ENCODE results near the gene HDAC1. TPM values are rescaled to one million over a fixed set of nuclear protein-coding genes. Genes with fewer than 3 reads are reported as not detected.

Gene HDAC1
- total and polyA plus RNA-seq, 10 of the 15 experiments (the other 5 are each of a cell fraction or from before 2014, with no cell fraction given) = 147 to 331 (median 168) TPM

GRCh38 chr1:32350785-32351398 is 59.0 kb downstream of the HDAC1 start (continued):
- TF ChIP-seq ZNF687 (IDR thresholded peaks at IDR 0.05) = peak; percentile 75
- no peak for TF ChIP-seq RCOR1 (conservative IDR thresholded peaks at IDR 0.05; ENCODE audit: low read depth, low read length)
- TF ChIP-seq, protein P1, sequence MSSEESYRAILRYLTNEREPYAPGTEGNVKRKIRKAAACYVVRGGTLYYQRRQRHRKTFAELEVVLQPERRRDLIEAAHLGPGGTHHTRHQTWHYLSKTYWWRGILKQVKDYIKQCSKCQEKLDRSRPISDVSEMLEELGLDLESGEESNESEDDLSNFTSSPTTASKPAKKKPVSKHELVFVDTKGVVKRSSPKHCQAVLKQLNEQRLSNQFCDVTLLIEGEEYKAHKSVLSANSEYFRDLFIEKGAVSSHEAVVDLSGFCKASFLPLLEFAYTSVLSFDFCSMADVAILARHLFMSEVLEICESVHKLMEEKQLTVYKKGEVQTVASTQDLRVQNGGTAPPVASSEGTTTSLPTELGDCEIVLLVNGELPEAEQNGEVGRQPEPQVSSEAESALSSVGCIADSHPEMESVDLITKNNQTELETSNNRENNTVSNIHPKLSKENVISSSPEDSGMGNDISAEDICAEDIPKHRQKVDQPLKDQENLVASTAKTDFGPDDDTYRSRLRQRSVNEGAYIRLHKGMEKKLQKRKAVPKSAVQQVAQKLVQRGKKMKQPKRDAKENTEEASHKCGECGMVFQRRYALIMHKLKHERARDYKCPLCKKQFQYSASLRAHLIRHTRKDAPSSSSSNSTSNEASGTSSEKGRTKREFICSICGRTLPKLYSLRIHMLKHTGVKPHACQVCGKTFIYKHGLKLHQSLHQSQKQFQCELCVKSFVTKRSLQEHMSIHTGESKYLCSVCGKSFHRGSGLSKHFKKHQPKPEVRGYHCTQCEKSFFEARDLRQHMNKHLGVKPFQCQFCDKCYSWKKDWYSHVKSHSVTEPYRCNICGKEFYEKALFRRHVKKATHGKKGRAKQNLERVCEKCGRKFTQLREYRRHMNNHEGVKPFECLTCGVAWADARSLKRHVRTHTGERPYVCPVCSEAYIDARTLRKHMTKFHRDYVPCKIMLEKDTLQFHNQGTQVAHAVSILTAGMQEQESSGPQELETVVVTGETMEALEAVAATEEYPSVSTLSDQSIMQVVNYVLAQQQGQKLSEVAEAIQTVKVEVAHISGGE (CRISPR knock-in tag; IDR thresholded peaks at IDR 0.05) = no peak
- TF ChIP-seq EZH2 (IDR thresholded peaks at IDR 0.05; ENCODE audit: borderline replicate concordance, control insufficient read depth, low read depth, low read length) = no peak
- no peak for TF ChIP-seq CEBPZ (IDR thresholded peaks at IDR 0.05; ENCODE audit: low read depth, low read length)
- TF ChIP-seq SPI1 (IDR thresholded peaks at IDR 0.05; ENCODE audit: borderline replicate concordance, insufficient read depth, low read depth, low read length) = no peak
- no peak for TF ChIP-seq FOXK2 (IDR thresholded peaks at IDR 0.05)
- no peak for TF ChIP-seq NBN (IDR thresholded peaks at IDR 0.05)
- no peak for TF ChIP-seq SIX5 (IDR thresholded peaks at IDR 0.05; ENCODE audit: low read depth, low read length, severe bottlenecking)
- no peak for TF ChIP-seq YY1 (IDR thresholded peaks at IDR 0.05; ENCODE audit: low read depth, low read length)
- no peak for TF ChIP-seq KLF5 (IDR thresholded peaks at IDR 0.05; ENCODE audit: partially characterized antibody)
- no peak for TF ChIP-seq JUNB (IDR thresholded peaks at IDR 0.05)
- no peak for TF ChIP-seq JUND (IDR thresholded peaks at IDR 0.05; ENCODE audit: low read depth, low read length)
- no peak for TF ChIP-seq EED (IDR thresholded peaks at IDR 0.05; ENCODE audit: low read depth)

Data from GM12878 (cell line).